OCI-M2 (cell line): ENCODE data around the gene CNTN3.

ENCODE experiments used
- DNase-seq: peaks from one replicate; lab custom pipeline; 2025; ENCODE audit not compliant: unreplicated experiment; lab: John Stamatoyannopoulos, UW

Gene CNTN3

GRCh38 chr3:74614107-74614967 lies at the start of gene CNTN3:
Gene CNTN3, minus strand, starts transcription at chr3:74614659. Its CDS starts 93,547 bp downstream, at chr3:74521112.
- no peak for DNase-seq

- no peak for DNase-seq
These were observed 48.7 kb upstream of the CNTN3 start for GRCh38 chr3:74663178-74663577.

GRCh38 chr3:74661672-74662071 lies 47.2 kb upstream of the CNTN3 start:
- no peak for DNase-seq

- no peak for DNase-seq
These were observed 37.4 kb upstream of the CNTN3 start for GRCh38 chr3:74651885-74652284.

- DNase-seq, result no peak
These were observed 36.8 kb upstream of the CNTN3 start for GRCh38 chr3:74651292-74651691.

GRCh38 chr3:74648107-74648506 lies 33.6 kb upstream of the CNTN3 start:
- no peak for DNase-seq

DNA sequence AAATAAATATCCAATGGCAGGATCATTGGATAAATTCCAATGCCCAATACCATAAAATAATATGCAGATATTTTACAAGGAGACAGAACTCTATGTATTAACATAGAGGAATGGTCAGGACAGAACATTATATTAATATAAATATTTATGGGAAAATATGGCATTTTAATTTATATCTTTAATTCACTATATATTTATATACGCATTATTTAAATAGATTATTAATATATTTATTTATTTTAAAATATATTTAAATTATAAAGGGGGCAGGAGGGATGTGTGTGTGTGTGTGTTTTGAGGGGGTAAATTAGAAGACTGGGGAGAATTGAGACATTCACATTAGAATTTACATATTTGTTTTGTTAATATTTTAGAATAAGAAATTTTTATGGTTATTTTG lies 31.6 kb upstream of the CNTN3 start:
- DNase-seq, result no peak

DNA sequence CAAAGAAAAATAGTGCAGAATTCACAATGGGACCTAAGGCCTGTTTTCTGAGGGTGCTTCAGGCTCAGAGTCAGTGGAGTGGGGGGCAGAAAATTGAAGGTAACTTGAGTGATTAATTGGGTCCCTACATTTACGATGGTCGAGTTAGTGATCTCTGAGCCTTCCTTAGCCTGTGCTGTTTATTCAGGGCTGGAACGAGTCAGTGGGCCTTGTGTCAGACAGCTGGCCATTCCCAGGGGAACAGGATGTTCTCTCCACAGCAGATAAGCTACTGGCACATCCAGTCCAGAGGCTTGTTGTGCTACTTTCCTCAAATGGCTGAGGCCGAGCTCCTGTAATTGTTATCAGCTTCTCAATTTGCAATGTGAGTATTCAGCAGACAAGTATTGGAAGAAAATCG lies 29.2 kb upstream of the CNTN3 start:
- DNase-seq, result no peak

DNA sequence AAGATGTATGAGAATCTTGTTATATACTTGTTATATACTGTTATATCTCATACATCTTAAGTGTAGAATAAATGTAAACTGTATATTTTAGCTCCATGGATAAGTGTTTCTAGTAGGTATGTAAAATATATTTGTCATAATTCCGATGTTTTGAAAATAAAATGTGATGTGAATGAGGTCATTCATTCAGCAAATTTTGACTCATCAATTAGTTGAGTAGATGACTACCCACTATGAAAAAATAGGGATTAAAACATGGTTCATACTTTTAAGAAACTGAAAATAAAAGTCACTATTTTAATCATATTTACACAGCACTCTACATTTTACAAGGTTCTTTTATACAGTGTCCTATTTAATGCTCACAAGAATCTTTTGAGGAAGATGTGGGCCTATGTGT lies 28.4 kb upstream of the CNTN3 start:
- no peak for DNase-seq

GRCh38 chr3:74640211-74640610 lies 25.8 kb upstream of the CNTN3 start:
- DNase-seq, result no peak

DNA sequence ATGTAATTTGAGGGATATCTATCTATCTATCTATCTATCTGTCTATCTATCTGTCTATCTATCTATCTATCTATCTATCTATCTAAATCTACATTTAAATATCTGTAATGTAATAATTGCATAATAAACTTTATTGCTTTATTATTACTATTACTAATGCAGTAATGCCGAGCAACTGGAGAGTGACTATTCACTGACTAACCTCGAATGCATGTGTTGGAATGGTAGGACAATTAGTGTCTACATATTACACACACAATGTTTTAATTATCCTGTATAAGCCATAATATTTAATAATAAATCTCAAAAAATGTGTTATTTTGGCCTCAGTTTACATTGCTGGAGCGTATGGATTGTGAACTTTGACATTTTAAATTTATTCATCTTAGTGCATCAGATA lies 25.2 kb upstream of the CNTN3 start:
- DNase-seq, result no peak

- no peak for DNase-seq
These were observed 22.5 kb upstream of the CNTN3 start for GRCh38 chr3:74636981-74637380.

DNA sequence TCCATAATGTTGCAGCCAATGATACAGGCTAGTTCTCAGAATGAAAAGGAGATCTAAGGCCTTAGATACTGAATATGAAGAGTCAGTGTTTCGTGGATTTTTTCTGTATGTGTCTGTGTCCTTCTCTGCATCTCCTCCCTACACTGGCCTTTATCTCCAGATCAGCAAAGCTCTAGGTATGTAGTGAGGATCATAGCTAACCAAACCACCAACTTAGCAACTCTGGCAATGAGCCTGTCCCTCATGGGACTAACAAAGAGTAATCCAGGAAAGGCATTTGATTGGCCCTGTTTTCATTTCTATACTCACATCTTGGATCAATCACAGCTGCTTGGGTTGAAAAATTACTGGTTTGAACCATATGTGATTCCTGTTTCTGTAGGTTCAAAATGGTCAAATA lies 18.6 kb upstream of the CNTN3 start:
- DNase-seq, result no peak

- DNase-seq, result no peak
These were observed 17.1 kb upstream of the CNTN3 start for GRCh38 chr3:74631351-74632140.

DNA sequence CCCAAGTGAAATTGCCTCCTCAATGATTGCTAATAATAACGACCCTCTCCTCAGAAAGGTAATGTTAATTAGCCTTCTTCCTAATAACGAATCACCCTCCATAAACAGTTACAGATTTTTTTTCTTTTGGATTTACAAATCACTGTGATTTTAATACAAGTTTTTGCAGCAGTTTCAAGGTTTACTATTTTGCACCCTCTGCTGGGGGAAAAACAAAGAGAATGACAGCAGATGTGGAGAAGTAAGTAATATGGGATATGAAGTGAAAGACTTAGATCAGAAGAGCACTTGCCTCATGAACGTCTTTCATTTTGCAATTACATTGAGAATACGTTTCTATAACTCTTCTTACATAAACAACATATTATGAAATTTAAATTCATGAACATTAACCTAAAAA lies 16.1 kb upstream of the CNTN3 start:
- DNase-seq, result no peak

DNA sequence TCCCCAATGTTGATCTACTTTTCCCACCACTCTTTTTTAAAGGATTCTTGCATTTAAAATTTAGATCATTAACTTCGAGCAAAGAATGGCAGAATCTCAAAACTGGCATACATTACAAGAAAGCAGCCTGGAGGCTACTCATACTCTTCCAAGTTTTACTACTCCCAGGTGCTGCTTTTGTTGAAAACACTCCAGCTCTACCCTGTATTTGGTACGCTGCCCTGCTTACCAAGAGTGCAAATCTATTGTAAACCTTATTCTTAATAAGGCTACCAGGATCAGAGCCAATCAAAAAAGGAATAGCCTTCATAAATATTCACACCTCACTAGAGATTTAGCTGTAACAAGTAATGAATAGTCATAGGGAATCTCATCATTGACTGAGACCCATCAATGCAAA lies 11.6 kb upstream of the CNTN3 start:
- DNase-seq, result no peak

- DNase-seq, result no peak
These were observed 9.8 kb upstream of the CNTN3 start for GRCh38 chr3:74624301-74624700.

GRCh38 chr3:74623261-74623836 lies 8.9 kb upstream of the CNTN3 start:
- DNase-seq, result no peak

GRCh38 chr3:74621581-74621980 lies 7.1 kb upstream of the CNTN3 start:
- no peak for DNase-seq

- DNase-seq, result no peak
These were observed 3.3 kb upstream of the CNTN3 start for GRCh38 chr3:74617776-74618175.

- DNase-seq, result no peak
These were observed 845 bp downstream of the CNTN3 start for GRCh38 chr3:74613521-74614106.

- no peak for DNase-seq
These were observed 1.4 kb downstream of the CNTN3 start for GRCh38 chr3:74613060-74613459.
